MG63 (cell line): ENCODE results near the gene FOXP1. TPM values are rescaled to one million over a fixed set of nuclear protein-coding genes. Genes with fewer than 3 reads are reported as not detected.

ENCODE experiments used
- DNase-seq: peaks from one replicate; pipeline ENCODE4 v3.0.0-alpha.2; 2020
- H3K27me3 ChIP-seq: fragments of 250-450 bp; sonication (Bioruptor Pico); 2 replicates; pipeline ENCODE4 v1.5.1; 2020; ENCODE audit warnings: mild to moderate bottlenecking, moderate library complexity
- H3K36me3 ChIP-seq: fragments of 250-450 bp; sonication (Bioruptor Pico); 2 replicates; pipeline ENCODE4 v1.5.1; 2020; ENCODE audit warnings: mild to moderate bottlenecking, moderate library complexity
- H3K4me3 ChIP-seq: fragments of 250-450 bp; sonication (Bioruptor Pico); 2 replicates; pipeline ENCODE4 v1.5.1; 2020; ENCODE audit warnings: mild to moderate bottlenecking, moderate library complexity
- H3K9me3 ChIP-seq: fragments of 250-450 bp; sonication (Bioruptor Pico); 2 replicates; pipeline ENCODE4 v1.5.1; 2020; ENCODE audit warnings: mild to moderate bottlenecking, moderate library complexity
- total RNA-seq: library from RNA; depleted of rRNA; stranded (reverse); fragments of >200 nt; shearing (Covaris generic); gene quantifications from 2 replicates; pipeline ENCODE4 v1.2.3, GENCODE V29; 2014; ENCODE audit warnings: low replicate concordance

FOXP1 gene
- total RNA-seq, 1 experiment from 2014 or later = 15.0 TPM

DNA sequence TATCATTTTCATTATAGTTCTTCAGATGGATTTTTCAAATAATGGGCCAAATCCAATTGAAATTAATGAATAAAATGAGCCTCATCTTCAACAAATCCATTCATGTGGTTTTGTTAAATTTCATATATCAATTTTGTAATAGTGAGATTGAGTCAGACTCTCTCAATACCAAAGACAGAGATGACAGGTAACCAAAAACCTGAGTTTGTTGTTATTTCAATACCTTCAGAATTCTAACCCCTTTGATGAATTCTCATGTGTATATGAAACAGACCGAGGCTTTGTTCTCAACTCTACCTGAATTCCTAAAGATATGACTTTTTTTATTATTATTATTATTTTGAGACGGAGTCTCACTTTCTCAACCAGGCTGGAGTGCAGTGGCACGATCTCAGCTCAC, 92.8 kb downstream of the FOXP1 start:
- Histone ChIP-seq H3K36me3 (peaks cover 8% of the 10 kb centered on the region; the same call in 1 of the 2 replicates), H3K9me3 (peaks cover 4% of the 10 kb centered on the region), H3K27me3 (no peaks in the 10 kb centered on the region), H3K4me3 (no peak overlapping the region)
- no peak for DNase-seq

DNA sequence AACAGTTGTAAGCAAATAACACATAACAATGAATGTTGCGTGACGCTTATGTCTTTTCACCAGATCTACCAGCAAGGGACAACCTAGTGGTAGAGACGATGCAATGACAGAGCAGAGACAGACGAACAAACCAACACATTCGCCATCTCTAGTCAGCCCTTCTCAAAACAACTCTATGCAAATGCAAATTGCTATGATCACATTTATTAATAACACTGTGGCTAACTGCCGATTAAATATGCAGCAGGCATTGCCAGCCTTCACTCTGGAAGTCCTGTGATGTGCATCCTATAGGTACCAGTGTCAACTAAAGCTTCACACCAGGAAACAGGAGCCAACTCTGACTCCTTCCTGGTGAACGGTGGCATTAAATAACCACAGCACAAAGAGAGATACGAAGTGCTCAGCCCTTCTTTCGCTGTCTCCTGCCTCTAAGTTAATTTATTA, 94.2 kb downstream of the FOXP1 start:
- peaks cover 8% of the 10 kb centered on the region; the same call in 1 of the 2 replicates for H3K36me3 ChIP-seq
- H3K4me3 ChIP-seq = no peak overlapping the region
- DNase-seq = no peak
- H3K27me3 ChIP-seq = no peaks in the 10 kb centered on the region
- peaks cover 4% of the 10 kb centered on the region for H3K9me3 ChIP-seq

DNA sequence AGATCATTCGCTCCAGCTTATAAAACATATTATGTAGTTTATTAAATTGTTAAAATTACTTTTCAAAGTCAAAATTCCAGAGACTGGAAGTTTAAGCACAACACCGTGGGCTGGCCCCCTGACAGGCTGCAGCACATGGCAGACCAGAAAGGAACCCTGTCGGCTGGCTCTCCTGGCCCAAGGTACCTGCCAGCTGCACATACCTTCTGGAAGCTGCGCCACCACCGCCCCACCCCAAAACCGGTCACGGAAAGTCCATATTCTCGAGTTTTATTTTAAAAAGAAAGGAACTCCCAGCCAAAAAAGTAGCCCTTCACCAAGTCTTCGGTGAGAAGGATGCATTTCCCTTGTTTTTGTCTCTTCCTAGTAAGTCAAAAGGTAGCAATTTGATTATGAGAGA, 94.6 kb downstream of the FOXP1 start:
- no peak overlapping the region for H3K4me3 ChIP-seq
- DNase-seq = no peak
- peaks cover 4% of the 10 kb centered on the region for H3K9me3 ChIP-seq
- H3K36me3 ChIP-seq = peaks cover 8% of the 10 kb centered on the region; the same call in 1 of the 2 replicates
- H3K27me3 ChIP-seq = no peaks in the 10 kb centered on the region

DNA sequence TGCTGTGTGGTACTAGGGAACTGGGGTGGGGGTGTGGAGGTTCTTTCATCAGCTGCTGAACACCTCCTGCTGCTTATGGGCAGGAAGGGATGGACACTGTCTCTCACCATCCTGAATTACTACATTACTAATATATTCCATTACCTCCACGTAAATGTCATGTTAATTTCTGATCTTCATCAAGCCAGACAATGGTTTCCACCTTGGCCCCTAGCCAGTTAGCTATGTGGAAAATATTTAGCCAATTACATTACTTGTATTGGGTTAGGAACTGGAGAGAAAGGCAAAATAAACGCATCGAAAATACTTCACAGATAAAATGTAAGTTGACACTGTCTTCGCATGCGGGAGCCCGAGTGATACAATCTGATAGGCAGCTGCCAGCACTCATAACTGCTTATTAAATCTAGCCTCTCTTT, 95.1 kb downstream of the FOXP1 start:
- Histone ChIP-seq H3K36me3 (peaks cover 8% of the 10 kb centered on the region; the same call in 1 of the 2 replicates), H3K4me3 (no peak overlapping the region), H3K27me3 (no peaks in the 10 kb centered on the region), H3K9me3 (peaks cover 4% of the 10 kb centered on the region)
- no peak for DNase-seq

DNA sequence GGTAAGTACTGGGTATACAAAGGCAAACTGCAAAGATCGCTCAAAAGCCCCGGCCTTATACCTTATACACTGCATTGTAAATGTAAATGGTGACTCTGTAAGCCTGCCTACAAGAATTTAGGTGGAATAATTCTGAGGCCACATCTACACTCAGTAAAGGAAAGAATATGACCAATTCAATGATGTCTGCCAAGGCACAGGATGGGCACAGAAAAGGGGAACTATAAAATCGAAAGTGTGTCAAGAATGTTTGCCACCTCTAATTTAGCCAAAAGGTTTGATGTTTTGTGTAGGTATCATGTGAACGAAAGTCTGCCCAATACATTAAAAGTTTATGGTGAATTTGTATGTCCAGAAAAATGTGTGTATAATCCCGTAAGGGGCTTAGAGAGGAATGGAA, 96.1 kb downstream of the FOXP1 start:
- DNase-seq = no peak
- H3K27me3 ChIP-seq = no peaks in the 10 kb centered on the region
- H3K36me3 ChIP-seq = peaks cover 8% of the 10 kb centered on the region; the same call in 1 of the 2 replicates
- peaks cover 4% of the 10 kb centered on the region for H3K9me3 ChIP-seq
- no peak overlapping the region for H3K4me3 ChIP-seq

DNA sequence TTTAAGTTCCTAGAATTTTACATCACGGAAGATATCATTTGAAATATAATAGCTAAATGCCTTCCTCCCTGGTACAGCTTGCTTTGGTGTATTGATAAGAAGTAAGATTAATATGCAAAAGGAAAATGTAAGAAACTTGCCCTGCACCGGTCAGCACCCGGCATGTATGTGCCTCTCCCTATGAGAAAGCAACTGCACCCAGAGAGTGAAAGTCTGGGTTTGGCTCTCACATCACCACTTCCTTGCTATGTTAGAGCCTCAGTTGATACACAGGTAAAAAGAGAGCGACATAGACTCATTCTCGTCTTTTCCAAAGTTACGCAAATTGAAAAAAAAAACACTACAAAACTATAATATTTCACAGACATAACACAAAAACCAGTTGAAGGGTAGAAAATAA, 96.7 kb downstream of the FOXP1 start:
- no peak for DNase-seq
- peaks cover 8% of the 10 kb centered on the region; the same call in 1 of the 2 replicates for H3K36me3 ChIP-seq
- no peaks in the 10 kb centered on the region for H3K27me3 ChIP-seq

DNA sequence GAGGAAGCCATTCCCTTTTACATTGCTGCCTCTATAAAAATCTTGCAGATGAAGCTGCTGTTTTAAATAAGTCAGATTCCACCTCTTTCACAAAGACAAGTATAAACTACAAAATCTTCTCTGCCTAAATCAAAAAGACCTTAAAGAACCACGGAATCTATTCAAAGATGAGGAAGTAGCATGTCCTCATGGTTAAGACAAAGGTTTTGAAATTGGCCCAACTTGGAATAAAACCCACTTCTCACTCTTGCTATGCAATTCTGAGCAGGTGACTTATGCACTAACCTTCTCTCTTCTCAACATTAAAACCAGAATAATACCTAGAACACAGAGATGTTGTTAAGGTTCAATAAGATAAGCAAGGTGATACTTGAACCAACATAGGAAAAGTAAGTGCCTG, 97.6 kb downstream of the FOXP1 start:
- Histone ChIP-seq H3K4me3 (no peak overlapping the region), H3K36me3 (peaks cover 4% of the 10 kb centered on the region; the same call in 1 of the 2 replicates), H3K27me3 (no peaks in the 10 kb centered on the region), H3K9me3 (peaks cover 2% of the 10 kb centered on the region; the same call in 1 of the 2 replicates)
- DNase-seq = no peak

More for the DNA sequence above, 96.7 kb downstream of the FOXP1 start:
- Histone ChIP-seq H3K4me3 (no peak overlapping the region), H3K9me3 (peaks cover 4% of the 10 kb centered on the region)

DNA sequence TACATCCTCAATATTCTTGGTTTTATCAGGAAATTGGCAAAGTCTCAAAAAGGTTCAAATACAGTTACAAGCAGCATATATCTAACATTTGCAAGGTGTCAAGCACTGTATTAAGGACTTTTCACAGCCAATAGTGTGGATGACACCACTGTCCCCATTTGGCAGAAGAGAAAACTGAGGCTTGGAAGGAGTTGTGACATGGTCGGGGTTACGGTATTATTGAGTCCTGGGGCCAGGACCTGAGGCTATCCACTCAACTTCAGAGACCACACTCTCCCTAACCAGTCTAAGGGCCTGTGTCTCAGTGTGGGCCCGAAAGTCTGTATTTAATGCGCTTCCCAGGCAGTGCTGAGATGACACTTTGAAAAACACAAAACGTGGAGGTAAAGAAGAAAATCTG, 99.1 kb downstream of the FOXP1 start:
- H3K27me3 ChIP-seq = no peaks in the 10 kb centered on the region
- H3K36me3 ChIP-seq = no peaks in the 10 kb centered on the region
- H3K4me3 ChIP-seq = no peak overlapping the region
- DNase-seq = no peak
- no peaks in the 10 kb centered on the region for H3K9me3 ChIP-seq

DNA sequence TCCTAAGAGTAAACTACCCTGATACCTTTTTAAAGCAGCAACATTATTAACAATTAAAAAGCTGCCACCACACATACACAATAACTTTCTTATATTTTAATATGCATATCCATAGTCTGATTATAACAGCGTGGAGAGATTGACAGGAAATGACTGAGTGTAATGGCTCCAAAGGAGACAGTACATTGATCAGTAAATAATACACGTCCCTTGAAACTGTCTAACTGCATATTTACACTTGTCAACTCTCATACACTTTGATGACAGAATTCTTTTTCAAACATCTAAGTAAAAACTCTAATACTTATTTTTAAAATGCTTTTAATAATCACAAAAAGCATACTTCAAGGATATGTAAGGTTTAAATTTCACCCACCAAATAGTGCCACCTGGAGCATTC, 99.5 kb downstream of the FOXP1 start:
- Histone ChIP-seq H3K36me3 (no peaks in the 10 kb centered on the region), H3K4me3 (no peak overlapping the region), H3K27me3 (no peaks in the 10 kb centered on the region), H3K9me3 (no peaks in the 10 kb centered on the region)
- DNase-seq = no peak

DNA sequence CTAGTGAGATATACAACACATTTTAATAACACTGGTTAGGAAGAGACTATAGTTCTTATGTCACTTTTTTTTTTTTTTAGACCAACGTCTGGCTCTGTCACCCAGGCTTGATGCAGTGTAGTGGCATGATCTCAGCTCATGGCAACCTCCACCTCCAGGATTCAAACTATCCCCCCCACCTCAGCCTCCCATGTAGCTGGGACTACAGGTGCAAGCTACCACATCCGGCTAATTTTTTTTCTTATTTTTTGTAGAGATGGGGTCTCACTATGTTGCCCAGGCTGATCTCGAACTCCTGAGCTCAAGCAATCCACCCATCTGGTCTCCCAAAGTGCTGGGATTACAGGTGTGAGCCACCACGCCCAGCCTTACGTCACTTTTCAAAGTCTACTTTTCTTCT, 100.8 kb downstream of the FOXP1 start:
- Histone ChIP-seq H3K27me3 (no peaks in the 10 kb centered on the region), H3K36me3 (no peaks in the 10 kb centered on the region), H3K4me3 (no peak overlapping the region), H3K9me3 (no peaks in the 10 kb centered on the region)
- DNase-seq = no peak

DNA sequence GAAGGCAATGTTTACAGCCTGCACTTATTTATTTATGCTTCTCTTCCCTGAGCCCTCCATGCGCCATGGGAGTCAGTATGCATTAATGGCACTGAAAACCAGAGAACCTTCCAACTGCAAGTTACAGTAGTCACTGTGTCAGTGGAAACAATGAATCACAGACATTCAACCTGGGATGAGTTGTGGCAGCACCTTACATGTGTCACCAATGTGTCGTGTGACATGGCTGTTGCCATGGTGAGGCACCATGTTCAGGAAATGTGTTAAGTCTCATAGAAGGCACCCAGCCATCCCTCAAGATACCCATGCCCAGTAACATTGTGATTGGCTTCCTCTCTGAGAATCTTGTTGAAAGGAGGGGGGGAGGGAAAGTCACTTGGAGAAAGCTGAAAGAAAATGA, 105.0 kb downstream of the FOXP1 start:
- Histone ChIP-seq H3K4me3 (no peak overlapping the region), H3K27me3 (no peaks in the 10 kb centered on the region), H3K36me3 (no peaks in the 10 kb centered on the region), H3K9me3 (no peaks in the 10 kb centered on the region)
- DNase-seq = no peak

DNA sequence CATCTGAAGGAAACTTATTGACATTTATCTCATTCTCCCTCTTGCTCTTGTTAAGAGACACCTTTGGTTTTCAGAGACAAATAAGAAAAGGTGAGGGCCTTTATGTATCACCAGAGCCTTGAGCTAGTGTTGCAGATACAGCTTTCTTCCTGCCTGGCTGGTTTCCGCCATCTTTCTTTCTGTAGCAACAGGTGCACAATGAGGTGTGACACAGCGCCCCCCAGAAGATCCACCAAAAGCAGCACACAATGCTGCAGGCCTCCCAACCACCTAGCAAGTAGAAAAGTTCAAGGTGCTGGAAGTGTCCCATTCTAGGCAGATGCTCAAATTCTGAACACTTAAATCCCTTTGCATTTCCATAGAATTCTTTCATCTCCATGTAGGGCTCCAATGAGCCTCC, 106.6 kb downstream of the FOXP1 start:
- Histone ChIP-seq H3K27me3 (no peaks in the 10 kb centered on the region), H3K4me3 (no peak overlapping the region), H3K36me3 (no peaks in the 10 kb centered on the region), H3K9me3 (no peaks in the 10 kb centered on the region)
- no peak for DNase-seq

DNA sequence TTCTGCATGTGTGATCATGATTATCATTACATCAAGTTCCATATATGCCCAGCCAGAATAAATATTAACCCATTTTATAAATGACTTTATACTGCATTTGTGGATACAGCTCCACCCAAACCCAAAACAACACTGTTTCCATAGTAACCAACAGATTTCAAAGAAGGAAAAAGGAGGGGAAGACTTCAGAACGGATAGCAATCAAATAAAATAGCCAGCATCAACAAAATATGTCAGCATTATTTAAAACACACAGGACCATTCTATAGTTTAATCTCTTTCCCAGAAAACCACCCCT, 114.4 kb downstream of the FOXP1 start:
- DNase-seq = no peak

DNA sequence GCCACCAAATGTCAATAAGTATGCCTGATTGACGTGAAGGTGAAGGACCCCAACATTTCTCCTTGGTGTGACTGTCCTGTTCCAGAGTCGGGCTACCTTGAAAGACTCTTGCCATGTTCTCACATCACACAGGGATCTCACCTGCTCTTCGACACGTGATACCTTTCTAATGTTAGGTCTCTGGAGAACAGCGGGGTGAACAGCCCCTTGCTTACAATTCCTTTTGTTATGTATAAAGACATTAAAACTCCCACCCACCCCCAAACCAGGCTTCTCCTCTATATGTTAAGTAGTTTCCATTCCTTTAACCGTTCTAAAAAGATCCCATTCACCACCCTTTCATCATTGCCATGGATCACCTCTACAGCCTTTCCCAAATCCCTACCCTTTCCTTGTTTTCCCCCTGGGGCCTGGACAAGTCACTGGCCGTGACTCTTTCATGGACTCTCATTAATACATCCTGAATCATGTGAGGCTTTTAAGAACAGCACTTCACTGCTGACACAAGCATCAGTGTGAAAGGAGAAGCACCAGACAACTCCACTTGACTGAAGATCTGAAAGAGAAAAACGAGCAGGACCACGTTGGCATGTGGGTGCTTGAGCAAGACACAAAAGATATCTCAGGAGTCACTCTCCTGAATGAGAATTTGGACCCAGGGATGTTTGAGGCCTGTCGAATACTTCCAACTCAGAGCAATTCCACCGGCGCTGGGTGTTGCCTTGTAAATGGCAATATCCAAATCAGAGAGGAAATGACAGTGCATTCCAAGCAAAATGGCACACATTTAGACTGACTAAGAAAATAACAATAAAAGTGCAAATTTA, 115.0 kb downstream of the FOXP1 start:
- no peaks in the 10 kb centered on the region for H3K9me3 ChIP-seq
- H3K4me3 ChIP-seq = no peak overlapping the region
- no peak for DNase-seq
- no peaks in the 10 kb centered on the region for H3K36me3 ChIP-seq
- H3K27me3 ChIP-seq = no peaks in the 10 kb centered on the region

More for the DNA sequence above, 114.4 kb downstream of the FOXP1 start:
- H3K4me3 ChIP-seq = no peak overlapping the region
- H3K36me3 ChIP-seq = no peaks in the 10 kb centered on the region
- no peaks in the 10 kb centered on the region for H3K27me3 ChIP-seq
- H3K9me3 ChIP-seq = no peaks in the 10 kb centered on the region

DNA sequence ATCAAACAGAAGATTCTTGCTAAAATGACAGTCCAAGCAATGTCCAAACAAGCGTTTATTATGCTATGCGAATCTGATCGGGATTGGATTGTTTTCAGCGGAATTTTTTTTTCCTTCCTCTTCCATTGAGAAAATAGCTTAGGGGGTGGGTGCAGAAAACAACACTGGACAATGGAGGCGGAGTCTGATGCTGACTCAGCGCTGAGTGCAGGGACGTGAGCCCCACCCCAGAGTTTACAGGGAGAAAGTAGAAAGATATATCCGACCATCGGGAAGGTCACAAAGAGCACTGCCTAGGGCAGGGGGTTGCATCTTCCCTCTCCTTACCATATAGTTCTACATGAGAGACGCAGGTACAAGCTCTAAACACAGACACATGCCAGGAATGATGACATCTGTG, 117.0 kb downstream of the FOXP1 start:
- H3K4me3 ChIP-seq = no peak overlapping the region
- no peaks in the 10 kb centered on the region for H3K9me3 ChIP-seq
- H3K36me3 ChIP-seq = no peaks in the 10 kb centered on the region
- DNase-seq = peak; percentile 61
- no peaks in the 10 kb centered on the region for H3K27me3 ChIP-seq

DNA sequence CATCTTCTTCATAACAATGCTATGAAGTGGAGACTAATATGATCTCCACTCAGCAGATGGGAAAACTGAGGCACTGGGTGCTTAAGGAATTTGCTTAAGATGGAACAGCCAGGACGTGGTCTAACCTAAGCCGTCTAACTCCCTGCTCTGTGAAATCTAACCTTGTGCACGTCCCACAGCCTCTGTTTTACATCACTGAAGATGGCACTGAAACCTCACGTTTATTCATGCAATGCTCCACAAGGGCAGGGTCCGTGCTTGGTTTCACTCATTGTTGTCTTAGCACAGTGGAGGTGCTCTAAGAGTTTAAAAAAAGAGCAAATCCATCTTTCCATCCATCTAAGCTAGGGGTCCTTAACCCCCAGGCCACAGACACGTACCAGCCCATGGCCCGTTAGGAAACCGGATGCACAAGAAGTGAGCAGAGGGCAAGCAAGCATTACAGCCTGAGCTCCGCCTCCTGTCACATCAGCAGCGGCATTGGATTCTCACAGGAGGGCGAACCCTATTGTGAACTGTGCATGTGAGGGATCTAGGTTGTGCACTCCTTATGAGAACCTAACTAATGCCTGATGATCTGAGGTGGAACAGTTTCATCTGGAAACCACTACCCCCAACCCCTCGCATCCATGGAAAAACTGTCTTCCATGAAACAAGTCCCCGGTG, 118.0 kb downstream of the FOXP1 start:
- H3K36me3 ChIP-seq = no peaks in the 10 kb centered on the region
- no peaks in the 10 kb centered on the region for H3K9me3 ChIP-seq
- no peak for DNase-seq
- no peak overlapping the region for H3K4me3 ChIP-seq
- no peaks in the 10 kb centered on the region for H3K27me3 ChIP-seq

DNA sequence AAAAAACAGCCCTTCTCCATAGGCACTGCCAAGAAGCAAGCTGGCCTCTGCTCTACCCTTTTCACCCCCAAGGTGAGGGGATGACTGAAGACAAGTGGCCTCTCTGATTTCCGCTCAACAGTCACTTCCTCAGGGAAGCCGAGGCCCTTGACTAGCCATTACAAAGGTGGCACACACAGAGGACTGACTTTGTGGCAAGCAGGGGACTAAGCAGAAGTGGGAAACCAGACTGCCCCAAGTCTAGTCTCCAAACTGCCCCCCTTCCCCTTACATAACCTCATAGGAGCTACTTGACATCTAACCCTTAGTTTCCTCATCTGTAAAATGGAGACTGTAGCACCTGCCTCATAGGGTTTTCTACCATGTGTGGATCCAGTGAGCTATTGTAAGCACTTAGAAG, 118.9 kb downstream of the FOXP1 start:
- Histone ChIP-seq H3K27me3 (no peaks in the 10 kb centered on the region), H3K9me3 (no peaks in the 10 kb centered on the region), H3K4me3 (no peak overlapping the region), H3K36me3 (no peaks in the 10 kb centered on the region)
- DNase-seq = no peak

DNA sequence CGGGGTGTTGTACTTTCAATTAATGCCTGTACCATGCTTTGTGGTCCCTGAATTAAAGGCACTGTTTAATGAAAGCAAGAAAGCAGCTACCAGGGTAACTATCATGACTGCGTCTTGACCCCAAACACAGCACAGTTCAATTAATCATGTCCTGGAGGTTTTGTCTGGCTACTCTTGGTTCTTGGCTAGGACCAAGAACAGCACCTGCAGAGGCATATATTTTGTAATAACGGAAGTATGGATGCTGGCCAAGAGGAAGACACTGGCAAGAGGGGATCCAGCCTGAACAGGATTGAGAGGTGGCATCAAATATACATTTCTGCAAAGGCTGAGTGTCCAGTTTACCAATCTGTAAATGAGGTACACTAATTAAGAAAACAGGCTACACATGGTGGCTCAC, 119.9 kb downstream of the FOXP1 start:
- no peak for DNase-seq
- Histone ChIP-seq H3K27me3 (no peaks in the 10 kb centered on the region), H3K36me3 (no peaks in the 10 kb centered on the region), H3K4me3 (no peak overlapping the region), H3K9me3 (no peaks in the 10 kb centered on the region)
